C4-2B (cell line): ENCODE measurements around the gene RMC1.

Source experiments
- ZFX ChIP-seq: fragments of 450-650 bp; IDR thresholded peaks from 2 replicates; pipeline ENCODE4 v1.6.1; 2017
- TF ChIP-seq, protein P1 (sequence below): fragments of 450-650 bp; conservative IDR thresholded peaks from 2 replicates; pipeline ENCODE4 v1.5.1; 2017; ENCODE audit warnings: mild to moderate bottlenecking

- TF ChIP-seq, protein P1, sequence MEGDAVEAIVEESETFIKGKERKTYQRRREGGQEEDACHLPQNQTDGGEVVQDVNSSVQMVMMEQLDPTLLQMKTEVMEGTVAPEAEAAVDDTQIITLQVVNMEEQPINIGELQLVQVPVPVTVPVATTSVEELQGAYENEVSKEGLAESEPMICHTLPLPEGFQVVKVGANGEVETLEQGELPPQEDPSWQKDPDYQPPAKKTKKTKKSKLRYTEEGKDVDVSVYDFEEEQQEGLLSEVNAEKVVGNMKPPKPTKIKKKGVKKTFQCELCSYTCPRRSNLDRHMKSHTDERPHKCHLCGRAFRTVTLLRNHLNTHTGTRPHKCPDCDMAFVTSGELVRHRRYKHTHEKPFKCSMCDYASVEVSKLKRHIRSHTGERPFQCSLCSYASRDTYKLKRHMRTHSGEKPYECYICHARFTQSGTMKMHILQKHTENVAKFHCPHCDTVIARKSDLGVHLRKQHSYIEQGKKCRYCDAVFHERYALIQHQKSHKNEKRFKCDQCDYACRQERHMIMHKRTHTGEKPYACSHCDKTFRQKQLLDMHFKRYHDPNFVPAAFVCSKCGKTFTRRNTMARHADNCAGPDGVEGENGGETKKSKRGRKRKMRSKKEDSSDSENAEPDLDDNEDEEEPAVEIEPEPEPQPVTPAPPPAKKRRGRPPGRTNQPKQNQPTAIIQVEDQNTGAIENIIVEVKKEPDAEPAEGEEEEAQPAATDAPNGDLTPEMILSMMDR: no peak
- no peak for TF ChIP-seq ZFX
These were observed 40.4 kb upstream of the RMC1 start for GRCh38 chr18:23462876-23463275.
